KOPT-K1 (cell line): ENCODE results near the gene TRIM7.
"Not testable (repeated sequence)": the region's sequence is repeated elsewhere in the genome, so short reads cannot be mapped to it uniquely, and the experiment has no call there.

Experiments
- H3K27ac ChIP-seq: fragments of 200-600 bp; sonication (generic); 2 replicates; pipeline ENCODE4 v1.5.1; 2016; ENCODE audit warnings: antibody characterized with exemption, mild to moderate bottlenecking, low read depth, low read length; ENCODE audit not compliant: poor library complexity, severe bottlenecking
- H3K36me3 ChIP-seq: fragments of 200-600 bp; sonication (generic); 2 replicates; pipeline ENCODE4 v1.5.1; 2017; ENCODE audit warnings: antibody characterized with exemption, mild to moderate bottlenecking, low read length, moderate library complexity; ENCODE audit not compliant: insufficient read depth
- H3K9me3 ChIP-seq: fragments of 200-600 bp; sonication (generic); 2 replicates; pipeline ENCODE4 v1.5.1; 2017; ENCODE audit warnings: antibody characterized with exemption, low read length, mild to moderate bottlenecking; ENCODE audit not compliant: insufficient read depth, poor library complexity, severe bottlenecking

TRIM7 gene

GRCh38 chr5:181166812-181167733 lies 37.9 kb downstream of the TRIM7 start:
- no peaks in the 10 kb centered on the region for H3K9me3 ChIP-seq
- H3K27ac ChIP-seq = no peak overlapping the region
- no peaks in the 10 kb centered on the region for H3K36me3 ChIP-seq

- Histone ChIP-seq H3K27ac (no peak overlapping the region), H3K9me3 (no peaks in the 10 kb centered on the region), H3K36me3 (no peaks in the 10 kb centered on the region)
These were observed 40.7 kb downstream of the TRIM7 start for GRCh38 chr5:181164076-181164952.

GRCh38 chr5:181163487-181164075 lies 41.4 kb downstream of the TRIM7 start:
- no peaks in the 10 kb centered on the region for H3K9me3 ChIP-seq
- H3K27ac ChIP-seq = no peak overlapping the region
- no peaks in the 10 kb centered on the region for H3K36me3 ChIP-seq

GRCh38 chr5:181161534-181162175 lies 43.3 kb downstream of the TRIM7 start:
- H3K27ac ChIP-seq = peak overlapping the region; percentile 50
- no peaks in the 10 kb centered on the region for H3K36me3 ChIP-seq
- no peaks in the 10 kb centered on the region for H3K9me3 ChIP-seq

- H3K27ac ChIP-seq = peak overlapping the region; percentile 50
- H3K9me3 ChIP-seq, H3K36me3 ChIP-seq: not testable (repeated sequence)
These were observed 44.1 kb downstream of the TRIM7 start for GRCh38 chr5:181160755-181161533.

- peak overlapping the region; percentile 52 for H3K27ac ChIP-seq
- H3K9me3 ChIP-seq = no peaks in the 10 kb centered on the region
- H3K36me3 ChIP-seq = no peaks in the 10 kb centered on the region
These were observed 44.7 kb downstream of the TRIM7 start for GRCh38 chr5:181160152-181160754.

DNA sequence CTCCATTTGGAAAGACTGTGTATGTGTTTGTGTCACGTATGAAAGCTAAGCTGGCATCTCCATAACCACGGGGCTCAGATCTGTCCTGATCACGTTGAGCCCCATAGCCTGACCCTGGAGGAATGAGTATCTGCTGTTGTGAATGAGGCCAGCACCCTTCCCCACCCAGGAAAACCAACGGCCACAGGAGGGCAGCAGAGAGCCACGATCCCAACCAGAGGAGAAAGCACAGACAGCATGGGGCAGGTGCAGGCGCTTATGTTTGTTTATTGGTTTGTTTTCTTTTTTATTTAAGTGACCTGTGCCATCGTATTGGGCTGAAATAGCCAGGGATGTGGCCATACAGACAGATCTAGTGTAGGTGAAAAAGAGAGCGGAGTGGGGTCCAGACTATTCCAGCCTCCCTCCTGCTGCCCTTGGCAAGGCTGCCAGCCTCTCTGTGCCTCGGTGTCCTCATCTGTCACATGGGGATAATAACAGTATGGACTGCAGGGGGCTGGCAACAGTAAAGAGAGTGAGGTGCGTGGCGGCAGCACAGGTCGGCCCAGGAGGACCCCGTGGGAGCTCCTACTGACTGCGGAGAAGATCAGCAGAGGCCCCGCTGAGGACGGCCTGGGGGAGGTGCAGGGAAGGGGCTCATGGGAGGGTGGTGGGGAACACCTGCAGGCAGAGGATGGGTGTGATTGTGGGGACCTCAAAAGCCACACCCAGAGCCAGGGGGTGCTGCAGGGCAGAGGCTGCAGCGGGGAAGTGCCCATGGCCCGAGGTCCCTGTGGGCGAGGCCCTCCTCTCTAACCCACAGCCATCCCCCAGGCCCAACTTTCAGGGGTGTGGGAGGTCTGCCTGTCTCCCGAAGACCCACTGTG lies 45.5 kb downstream of the TRIM7 start:
- H3K9me3 ChIP-seq = no peaks in the 10 kb centered on the region
- H3K27ac ChIP-seq = peak overlapping the region; percentile 52
- no peaks in the 10 kb centered on the region for H3K36me3 ChIP-seq

DNA sequence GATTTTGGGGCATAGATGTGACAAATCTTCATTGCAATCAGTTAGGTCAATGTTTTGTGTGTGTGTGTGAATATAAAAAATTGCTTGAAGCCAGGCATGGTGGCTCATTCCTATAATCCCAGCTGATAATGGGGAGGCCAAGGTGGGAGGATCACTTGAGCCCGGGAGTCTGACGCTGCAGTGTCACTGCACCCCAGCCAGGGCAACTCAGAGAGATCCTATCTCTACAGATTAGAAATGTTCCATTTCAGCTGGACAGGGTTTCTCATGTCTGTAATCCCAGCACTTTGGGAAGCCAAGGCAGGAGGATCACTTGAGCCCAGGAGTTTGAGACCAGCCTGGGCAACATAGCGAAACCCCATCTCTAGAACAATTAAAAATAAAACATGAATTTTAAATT lies 46.1 kb downstream of the TRIM7 start:
- Histone ChIP-seq H3K27ac (no peak overlapping the region), H3K36me3 (no peaks in the 10 kb centered on the region), H3K9me3 (no peaks in the 10 kb centered on the region)

- H3K27ac ChIP-seq = no peak overlapping the region
- no peaks in the 10 kb centered on the region for H3K9me3 ChIP-seq
- no peaks in the 10 kb centered on the region for H3K36me3 ChIP-seq
These were observed 48.2 kb downstream of the TRIM7 start for GRCh38 chr5:181156758-181157157.

DNA sequence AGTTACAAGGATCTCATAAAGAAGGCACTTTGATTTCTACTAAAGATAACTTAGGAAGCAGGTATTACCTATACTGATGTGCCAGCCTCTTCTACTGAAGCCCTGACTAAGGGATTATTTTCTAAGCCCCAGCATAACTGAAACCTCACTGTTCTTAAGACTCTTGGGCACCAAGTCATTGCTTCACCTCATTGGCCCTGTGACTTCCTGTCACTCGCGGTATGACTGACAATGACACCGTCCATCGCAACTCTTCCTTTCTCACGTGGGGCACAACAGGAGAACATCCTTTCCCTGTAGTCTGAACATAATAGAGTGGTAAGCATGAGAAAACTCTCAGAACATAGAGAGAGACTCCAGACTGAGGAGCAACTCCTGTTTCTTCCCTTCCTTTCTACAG lies 51.2 kb downstream of the TRIM7 start:
- H3K27ac ChIP-seq = no peak overlapping the region

DNA sequence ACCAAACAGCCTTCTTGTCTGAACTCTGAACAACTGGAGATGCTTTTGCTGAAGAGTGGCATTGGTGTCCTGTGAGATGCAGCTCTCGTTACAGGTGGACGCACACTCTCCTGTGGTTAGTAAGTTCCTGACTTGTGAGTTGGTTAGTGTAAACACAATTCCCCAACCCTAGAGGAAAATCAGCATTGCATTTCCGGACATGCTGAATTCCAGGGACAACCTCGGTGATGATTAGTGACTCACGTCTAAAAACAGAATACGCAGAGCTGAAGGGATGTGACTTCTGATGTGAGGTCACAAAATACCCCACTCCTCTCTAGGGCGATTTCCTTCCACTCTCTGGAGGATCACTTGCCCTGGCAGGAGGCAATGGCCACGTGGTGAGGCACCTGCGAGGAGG lies 52.6 kb downstream of the TRIM7 start:
- H3K27ac ChIP-seq = no peak overlapping the region
- H3K9me3 ChIP-seq = no peaks in the 10 kb centered on the region

More for the DNA sequence above, 51.2 kb downstream of the TRIM7 start:
- Histone ChIP-seq H3K36me3 (no peaks in the 10 kb centered on the region), H3K9me3 (no peaks in the 10 kb centered on the region)

GRCh38 chr5:181151146-181151545 lies 53.9 kb downstream of the TRIM7 start:
- no peaks in the 10 kb centered on the region for H3K9me3 ChIP-seq
- no peak overlapping the region for H3K27ac ChIP-seq

More for the DNA sequence above, 52.6 kb downstream of the TRIM7 start:
- no peaks in the 10 kb centered on the region for H3K36me3 ChIP-seq

More at GRCh38 chr5:181151146-181151545, 53.9 kb downstream of the TRIM7 start:
- no peaks in the 10 kb centered on the region for H3K36me3 ChIP-seq
